Mucosa of gallbladder (tissue), 1 donor: ENCODE results near the gene IDH3A. TPM values are rescaled to one million over a fixed set of nuclear protein-coding genes. Genes with fewer than 3 reads are reported as not detected.
A peak's percentile ranks its signal among the peaks of the same experiment; 100 is the strongest.
"Not testable (repeated sequence)": the region's sequence is repeated elsewhere in the genome, so short reads cannot be mapped to it uniquely, and the experiment has no call there.

ENCODE experiments used
- DNase-seq: peaks from one replicate; pipeline ENCODE4 v3.0.0-alpha.2; 2020; ENCODE audit warnings: low spot score
- total RNA-seq: library from RNA; stranded (reverse); gene quantifications from one replicate; pipeline ENCODE4 v1.2.1, GENCODE V29; 2021
- donor health status: DM: no; HTN: no; CAD: no.

Gene IDH3A
- total RNA-seq, 1 donor from 2014 or later, result 52.3 TPM

GRCh38 chr15:78129077-78129750 is 19.9 kb upstream of the IDH3A start:
- DNase-seq, result no peak

- DNase-seq, result no peak
Observed at GRCh38 chr15:78129751-78130287, 19.3 kb upstream of the IDH3A start.

- no peak for DNase-seq
Observed at GRCh38 chr15:78130466-78131294, 18.5 kb upstream of the IDH3A start.

GRCh38 chr15:78131295-78132061 is 17.7 kb upstream of the IDH3A start, which contains the start of gene CIB2:
TSS of gene CIB2 (minus strand) at chr15:78131445. CDS start at chr15:78131215, 230 bp downstream.
- peak; percentile 55 for DNase-seq

GRCh38 chr15:78133801-78134200 is 15.4 kb upstream of the IDH3A start:
- no peak for DNase-seq

- no peak for DNase-seq
Observed at GRCh38 chr15:78139578-78139977, 9.6 kb upstream of the IDH3A start.

GRCh38 chr15:78140292-78140691 is 8.9 kb upstream of the IDH3A start:
- no peak for DNase-seq

- no peak for DNase-seq
Observed at GRCh38 chr15:78142332-78142731, 6.8 kb upstream of the IDH3A start.

GRCh38 chr15:78146425-78147154 is 2.6 kb upstream of the IDH3A start:
- no peak for DNase-seq

GRCh38 chr15:78147566-78147965 is 1.6 kb upstream of the IDH3A start:
- no peak for DNase-seq

- no peak for DNase-seq
Observed at GRCh38 chr15:78148392-78149067, 632 bp upstream of the IDH3A start.

GRCh38 chr15:78149805-78150751 is 916 bp downstream of the IDH3A start:
- peak; percentile 16 for DNase-seq

GRCh38 chr15:78151075-78151474 is 1.9 kb downstream of the IDH3A start:
- DNase-seq, result not testable (repeated sequence)

GRCh38 chr15:78154955-78155354 is 5.8 kb downstream of the IDH3A start:
- no peak for DNase-seq

- DNase-seq, result no peak
Observed at GRCh38 chr15:78155355-78155939, 6.3 kb downstream of the IDH3A start.

- DNase-seq, result no peak
Observed at GRCh38 chr15:78156653-78157052, 7.5 kb downstream of the IDH3A start.

- DNase-seq, result no peak
Observed at GRCh38 chr15:78157203-78157602, 8.0 kb downstream of the IDH3A start.

GRCh38 chr15:78159395-78159794 is 10.2 kb downstream of the IDH3A start:
- no peak for DNase-seq

- DNase-seq, result no peak
Observed at GRCh38 chr15:78162038-78162437, 12.9 kb downstream of the IDH3A start.
